ENCODE measurements around the gene SRGAP1. TPM values are rescaled to one million over a fixed set of nuclear protein-coding genes. Genes with fewer than 3 reads are reported as not detected.
"Not testable (repeated sequence)": the region's sequence is repeated elsewhere in the genome, so short reads cannot be mapped to it uniquely, and the experiment has no call there.

Gene SRGAP1
- polyA plus RNA-seq, 4 donors, result 2.2 to 8.5 (median 4.0) TPM

GRCh38 chr12:64064240-64064639 lies 219.7 kb downstream of the SRGAP1 start:
- H3K9me3 ChIP-seq (ENCODE audit: control insufficient read depth in 2 of 2, insufficient read depth in 1 of 2, low read depth in 1 of 2, low read length in 1 of 2), result no peaks in the 10 kb centered on the region
- H3K27me3 ChIP-seq (ENCODE audit: control insufficient read depth in 3 of 3, insufficient read depth in 3 of 3, low read length in 3 of 3), result no peaks in the 10 kb centered on the region
- 83 to 89% (median 89%) methylated on average over 2 of the region's 2 CpGs for WGBS, 3 donors
- H3K27ac ChIP-seq (ENCODE audit: low read depth in 1 of 3, low read length in 2 of 3), result no peak overlapping the region
- DNase-seq, result no peak
- no peak for FAIRE-seq
- H3K4me3 ChIP-seq (ENCODE audit: low read depth in 1 of 3, low read length in 3 of 3), result no peak overlapping the region
- H3K36me3 ChIP-seq (ENCODE audit: control insufficient read depth in 3 of 3, insufficient read depth in 2 of 3, low read depth in 1 of 3, low read length in 3 of 3), result peaks cover 0 to 17% (median 1%) of the 10 kb centered on the region in 3 donors
- no peaks in the 10 kb centered on the region for H3K4me1 ChIP-seq (ENCODE audit: control insufficient read depth in 3 of 3, insufficient read depth in 2 of 3, low read depth in 1 of 3, low read length in 2 of 3)

GRCh38 chr12:64064706-64065105 lies 220.2 kb downstream of the SRGAP1 start:
- DNase-seq (no peak), FAIRE-seq (no peak)

GRCh38 chr12:64065881-64066451 lies 221.5 kb downstream of the SRGAP1 start:
- H3K9me3 ChIP-seq (ENCODE audit: control insufficient read depth in 2 of 2, insufficient read depth in 1 of 2, low read depth in 1 of 2, low read length in 1 of 2), result no peaks in the 10 kb centered on the region
- no peak overlapping the region for H3K27ac ChIP-seq (ENCODE audit: low read depth in 1 of 3, low read length in 2 of 3)
- no peak for FAIRE-seq
- DNase-seq, result no peak
- H3K36me3 ChIP-seq (ENCODE audit: control insufficient read depth in 3 of 3, insufficient read depth in 2 of 3, low read depth in 1 of 3, low read length in 3 of 3), result peaks cover 0 to 17% (median 1%) of the 10 kb centered on the region in 3 donors
- H3K4me1 ChIP-seq (ENCODE audit: control insufficient read depth in 3 of 3, insufficient read depth in 2 of 3, low read depth in 1 of 3, low read length in 2 of 3), result no peaks in the 10 kb centered on the region
- WGBS, 3 donors, result 78 to 92% (median 92%) methylated on average over 2 of the region's 2 CpGs
- H3K27me3 ChIP-seq (ENCODE audit: control insufficient read depth in 3 of 3, insufficient read depth in 3 of 3, low read length in 3 of 3), result no peaks in the 10 kb centered on the region
- no peak overlapping the region for H3K4me3 ChIP-seq (ENCODE audit: low read depth in 1 of 3, low read length in 3 of 3)

More at GRCh38 chr12:64064706-64065105, 220.2 kb downstream of the SRGAP1 start:
- no peaks in the 10 kb centered on the region for H3K4me1 ChIP-seq (ENCODE audit: control insufficient read depth in 3 of 3, insufficient read depth in 2 of 3, low read depth in 1 of 3, low read length in 2 of 3)
- H3K9me3 ChIP-seq (ENCODE audit: control insufficient read depth in 2 of 2, insufficient read depth in 1 of 2, low read depth in 1 of 2, low read length in 1 of 2), result no peaks in the 10 kb centered on the region
- no peaks in the 10 kb centered on the region for H3K27me3 ChIP-seq (ENCODE audit: control insufficient read depth in 3 of 3, insufficient read depth in 3 of 3, low read length in 3 of 3)
- no peak overlapping the region for H3K4me3 ChIP-seq (ENCODE audit: low read depth in 1 of 3, low read length in 3 of 3)
- 94 to 95% (median 95%) methylated on average over 8 of the region's 8 CpGs for WGBS, 3 donors
- peaks cover 0 to 17% (median 1%) of the 10 kb centered on the region in 3 donors for H3K36me3 ChIP-seq (ENCODE audit: control insufficient read depth in 3 of 3, insufficient read depth in 2 of 3, low read depth in 1 of 3, low read length in 3 of 3)
- no peak overlapping the region for H3K27ac ChIP-seq (ENCODE audit: low read depth in 1 of 3, low read length in 2 of 3)

DNA sequence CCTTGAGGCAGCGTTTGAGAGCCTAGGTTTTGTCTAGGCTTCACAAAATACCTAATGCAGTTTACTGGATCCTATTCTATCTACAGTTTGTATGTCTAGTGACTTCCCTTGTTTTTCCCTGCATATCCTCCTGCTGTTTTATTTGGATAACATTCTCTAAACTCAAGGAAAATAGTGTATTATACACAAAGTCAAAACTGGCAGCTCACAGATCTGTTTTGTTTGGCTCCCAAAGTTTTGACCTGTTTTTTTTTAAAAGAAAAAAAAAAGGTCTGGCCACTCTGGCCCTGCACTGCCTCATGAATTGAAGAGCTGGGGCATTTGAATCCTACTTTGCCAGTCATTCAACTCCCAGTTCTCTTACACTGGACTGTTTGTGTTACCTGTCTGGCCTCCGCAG lies 222.3 kb downstream of the SRGAP1 start:
- no peak overlapping the region for H3K27ac ChIP-seq (ENCODE audit: low read depth in 1 of 3, low read length in 2 of 3)
- H3K4me1 ChIP-seq (ENCODE audit: control insufficient read depth in 3 of 3, insufficient read depth in 2 of 3, low read depth in 1 of 3, low read length in 2 of 3), result no peaks in the 10 kb centered on the region
- no peak overlapping the region for H3K4me3 ChIP-seq (ENCODE audit: low read depth in 1 of 3, low read length in 3 of 3)
- FAIRE-seq (no peak), DNase-seq (no peak)
- H3K27me3 ChIP-seq (ENCODE audit: control insufficient read depth in 3 of 3, insufficient read depth in 3 of 3, low read length in 3 of 3), result no peaks in the 10 kb centered on the region
- WGBS, 3 donors, result 89 to 94% (median 93%) methylated on average over 2 of the region's 2 CpGs
- peaks cover 0 to 17% (median 1%) of the 10 kb centered on the region in 3 donors for H3K36me3 ChIP-seq (ENCODE audit: control insufficient read depth in 3 of 3, insufficient read depth in 2 of 3, low read depth in 1 of 3, low read length in 3 of 3)
- no peaks in the 10 kb centered on the region for H3K9me3 ChIP-seq (ENCODE audit: control insufficient read depth in 2 of 2, insufficient read depth in 1 of 2, low read depth in 1 of 2, low read length in 1 of 2)

- H3K36me3 ChIP-seq (ENCODE audit: control insufficient read depth in 3 of 3, insufficient read depth in 2 of 3, low read depth in 1 of 3, low read length in 3 of 3), result peaks cover 1 to 13% (median 2%) of the 10 kb centered on the region in 3 donors
- FAIRE-seq, result no peak
Observed at GRCh38 chr12:64070454-64070853, 226.0 kb downstream of the SRGAP1 start.

GRCh38 chr12:64072916-64073575 lies 228.5 kb downstream of the SRGAP1 start:
- WGBS, 3 donors, result 88 to 93% (median 92%) methylated on average over 5 of the region's 5 CpGs
- Histone ChIP-seq H3K27ac (ENCODE audit: low read depth in 1 of 3, low read length in 2 of 3) (no peak overlapping the region), H3K9me3 (ENCODE audit: control insufficient read depth in 2 of 2, insufficient read depth in 1 of 2, low read depth in 1 of 2, low read length in 1 of 2) (peaks cover 0 to 3% of the 10 kb centered on the region in 2 donors), H3K4me3 (ENCODE audit: low read depth in 1 of 3, low read length in 3 of 3) (no peak overlapping the region), H3K36me3 (ENCODE audit: control insufficient read depth in 3 of 3, insufficient read depth in 2 of 3, low read depth in 1 of 3, low read length in 3 of 3) (peaks cover 0 to 12% (median 2%) of the 10 kb centered on the region in 3 donors), H3K27me3 (ENCODE audit: control insufficient read depth in 3 of 3, insufficient read depth in 3 of 3, low read length in 3 of 3) (no peaks in the 10 kb centered on the region), H3K4me1 (ENCODE audit: control insufficient read depth in 3 of 3, insufficient read depth in 2 of 3, low read depth in 1 of 3, low read length in 2 of 3) (no peaks in the 10 kb centered on the region)
- FAIRE-seq (no peak), DNase-seq (no peak)

More at GRCh38 chr12:64070454-64070853, 226.0 kb downstream of the SRGAP1 start:
- Histone ChIP-seq H3K4me3 (ENCODE audit: low read depth in 1 of 3, low read length in 3 of 3) (no peak overlapping the region), H3K27ac (ENCODE audit: low read depth in 1 of 3, low read length in 2 of 3) (no peak overlapping the region), H3K4me1 (ENCODE audit: control insufficient read depth in 3 of 3, insufficient read depth in 2 of 3, low read depth in 1 of 3, low read length in 2 of 3) (no peaks in the 10 kb centered on the region), H3K27me3 (ENCODE audit: control insufficient read depth in 3 of 3, insufficient read depth in 3 of 3, low read length in 3 of 3) (no peaks in the 10 kb centered on the region), H3K9me3 (ENCODE audit: control insufficient read depth in 2 of 2, insufficient read depth in 1 of 2, low read depth in 1 of 2, low read length in 1 of 2) (peaks cover 0 to 3% of the 10 kb centered on the region in 2 donors)
- no peak for DNase-seq
- 84 to 97% (median 91%) methylated on average over 2 of the region's 2 CpGs for WGBS, 3 donors

GRCh38 chr12:64076565-64076964 lies 232.1 kb downstream of the SRGAP1 start:
- H3K9me3 ChIP-seq (ENCODE audit: control insufficient read depth in 2 of 2, insufficient read depth in 1 of 2, low read depth in 1 of 2, low read length in 1 of 2); DNase-seq; H3K27ac ChIP-seq (ENCODE audit: low read depth in 1 of 3, low read length in 2 of 3); FAIRE-seq; H3K4me1 ChIP-seq (ENCODE audit: control insufficient read depth in 3 of 3, insufficient read depth in 2 of 3, low read depth in 1 of 3, low read length in 2 of 3); H3K27me3 ChIP-seq (ENCODE audit: control insufficient read depth in 3 of 3, insufficient read depth in 3 of 3, low read length in 3 of 3); H3K4me3 ChIP-seq (ENCODE audit: low read depth in 1 of 3, low read length in 3 of 3): not testable (repeated sequence)
- WGBS, 3 donors, result 83 to 94% (median 93%) methylated on average over 9 of the region's 9 CpGs
- H3K36me3 ChIP-seq (ENCODE audit: control insufficient read depth in 3 of 3, insufficient read depth in 2 of 3, low read depth in 1 of 3, low read length in 3 of 3), result peaks cover 0 to 19% (median 2%) of the 10 kb centered on the region in 3 donors

DNA sequence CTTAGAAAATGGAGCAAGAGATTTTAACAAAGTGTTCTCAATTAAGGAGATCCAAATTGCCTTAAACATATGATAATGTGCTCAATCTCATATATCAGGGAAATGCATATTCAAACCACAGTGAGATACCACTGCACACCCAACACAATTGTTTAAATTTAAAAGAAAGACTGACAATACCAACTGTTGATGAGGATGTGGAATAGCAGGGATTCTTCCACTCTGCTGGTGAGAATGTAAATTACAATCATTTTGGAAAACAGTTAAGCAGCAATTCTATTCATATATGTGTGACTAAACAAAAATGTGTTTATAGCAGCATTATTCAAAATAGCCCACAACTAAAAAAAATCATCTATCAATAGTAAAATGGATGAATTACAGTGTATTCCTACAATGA lies 233.4 kb downstream of the SRGAP1 start:
- DNase-seq, result no peak
- FAIRE-seq, result no peak
- Histone ChIP-seq H3K4me1 (ENCODE audit: control insufficient read depth in 3 of 3, insufficient read depth in 2 of 3, low read depth in 1 of 3, low read length in 2 of 3) (peaks cover 2 to 10% (median 3%) of the 10 kb centered on the region in 3 donors), H3K27ac (ENCODE audit: low read depth in 1 of 3, low read length in 2 of 3) (no peak overlapping the region), H3K4me3 (ENCODE audit: low read depth in 1 of 3, low read length in 3 of 3) (no peak overlapping the region), H3K36me3 (ENCODE audit: control insufficient read depth in 3 of 3, insufficient read depth in 2 of 3, low read depth in 1 of 3, low read length in 3 of 3) (peaks cover 0 to 23% (median 0%) of the 10 kb centered on the region in 3 donors), H3K9me3 (ENCODE audit: control insufficient read depth in 2 of 2, insufficient read depth in 1 of 2, low read depth in 1 of 2, low read length in 1 of 2) (peaks cover 0 to 3% of the 10 kb centered on the region in 2 donors), H3K27me3 (ENCODE audit: control insufficient read depth in 3 of 3, insufficient read depth in 3 of 3, low read length in 3 of 3) (no peaks in the 10 kb centered on the region)

Data from small intestine (tissue), 7 donors.